NCI-H2196 treated with DMSO at 0.1 percent for 48 hours (cell line): ENCODE results near the gene MKNK1.
A peak's percentile ranks its signal among the peaks of the same experiment; 100 is the strongest.

ENCODE experiments used
- DNase-seq: peaks from one replicate; lab custom pipeline; 2025; ENCODE audit not compliant: unreplicated experiment; lab: John Stamatoyannopoulos, UW

MKNK1 gene

GRCh38 chr1:46619656-46620258 is 15.7 kb upstream of the MKNK1 start:
- DNase-seq, result no peak

DNA sequence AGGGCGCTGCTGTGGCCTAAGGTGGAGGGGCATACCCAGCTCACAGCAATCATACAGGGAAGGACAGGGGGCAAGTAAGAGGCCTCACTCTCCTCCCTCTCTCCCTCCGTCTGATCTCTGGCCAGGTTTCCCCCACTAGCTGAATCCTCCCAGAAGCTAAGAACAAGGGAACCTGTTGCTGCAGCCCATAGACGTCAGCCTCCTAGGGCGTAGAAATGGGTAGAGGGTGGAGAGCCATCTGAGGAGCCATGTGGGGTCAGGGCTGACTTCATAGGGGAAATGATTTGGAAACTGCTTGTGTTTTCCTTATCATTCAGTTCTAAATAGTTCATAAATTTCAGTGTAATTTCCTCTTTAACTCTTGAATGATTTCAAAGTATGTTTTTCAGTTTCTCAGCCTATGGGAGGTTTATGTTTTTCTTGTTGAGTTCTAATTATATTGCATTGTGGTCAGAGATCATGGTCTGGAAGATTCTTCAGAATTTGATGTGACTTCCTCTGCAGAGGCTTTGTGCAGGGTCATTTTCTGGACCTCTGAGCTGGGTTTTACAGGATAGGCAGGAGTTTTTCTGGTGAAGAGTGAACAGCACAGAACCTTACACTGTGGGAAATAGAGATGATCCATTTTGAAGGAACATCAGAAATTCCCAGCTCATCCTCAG is 14.8 kb upstream of the MKNK1 start:
- no peak for DNase-seq

DNA sequence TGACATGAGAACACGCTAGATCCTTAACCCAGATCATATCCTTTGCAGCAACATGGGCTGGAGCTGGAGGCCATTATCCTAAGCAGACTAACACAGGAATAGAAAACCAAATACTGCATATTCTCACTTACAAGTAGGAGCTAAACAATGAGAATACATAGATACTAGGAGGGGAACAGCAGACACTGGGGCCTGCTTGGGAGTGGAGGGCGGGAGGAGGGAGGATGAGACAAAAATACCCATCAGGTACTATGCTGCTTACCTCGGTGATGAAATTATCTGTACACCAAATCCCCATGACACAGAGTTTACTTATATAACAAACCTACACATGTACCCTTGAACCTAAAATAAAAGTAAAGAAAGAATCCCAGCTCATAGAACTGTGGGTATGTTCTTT is 13.8 kb upstream of the MKNK1 start:
- DNase-seq, result no peak

DNA sequence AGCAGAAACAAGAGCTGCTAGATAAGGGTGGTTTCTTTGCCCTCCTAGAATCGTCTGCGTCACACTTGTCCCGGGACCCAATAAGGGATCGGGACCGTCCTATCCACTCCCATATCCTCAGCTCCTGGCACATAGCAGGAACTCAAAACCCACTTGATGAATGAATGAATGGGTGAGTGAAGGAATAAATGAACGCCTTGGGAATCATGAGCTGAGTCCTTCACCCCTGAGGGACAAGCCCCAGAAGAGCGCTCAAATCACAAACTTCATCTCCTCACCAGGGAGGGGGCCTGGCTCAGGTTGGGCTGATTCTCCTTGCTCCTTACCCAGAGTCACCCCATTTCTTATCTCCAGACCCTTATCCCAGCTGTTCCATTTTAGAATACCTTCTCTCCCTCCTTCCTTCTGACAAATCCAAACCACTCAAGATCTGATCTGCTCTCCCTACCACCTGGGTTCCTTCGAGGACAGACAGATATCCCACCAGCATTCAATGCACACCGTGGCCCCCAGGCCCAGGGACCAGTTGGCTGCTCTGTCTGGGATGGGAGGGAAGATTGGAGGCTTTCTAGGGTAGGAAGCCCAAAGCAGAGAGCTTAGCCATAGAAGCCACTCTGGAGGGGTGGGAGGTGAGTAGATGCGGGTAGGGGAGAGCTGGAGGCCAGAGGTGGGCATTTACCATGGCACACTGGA is 13.2 kb upstream of the MKNK1 start:
- no peak for DNase-seq

GRCh38 chr1:46616277-46617107 is 12.4 kb upstream of the MKNK1 start, which contains the start of gene MOB3C:
TSS of gene MOB3C (minus strand) at chr1:46616811. CDS start at chr1:46613321, 3,490 bp downstream.
- peak; percentile 15 for DNase-seq

DNA sequence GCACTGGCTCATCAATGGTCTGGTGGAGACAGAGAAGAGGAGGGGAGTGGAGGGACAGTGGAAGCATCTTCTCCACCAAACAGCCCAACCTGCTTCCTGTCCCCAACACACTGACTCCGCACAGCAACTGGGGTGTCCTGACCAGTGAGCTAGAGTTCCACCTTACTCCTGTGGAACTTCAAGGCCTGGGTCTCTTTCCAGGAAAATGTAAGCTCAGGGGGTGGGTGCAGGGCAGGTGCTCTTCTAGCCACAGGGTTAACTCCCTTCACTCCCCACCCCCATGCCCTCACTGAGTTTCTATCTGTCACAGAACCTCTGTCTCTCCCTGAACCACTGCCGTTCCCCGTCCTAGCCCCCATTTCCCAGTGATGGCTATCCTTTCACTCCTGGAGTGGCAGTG is 11.7 kb upstream of the MKNK1 start:
- DNase-seq, result no peak

DNA sequence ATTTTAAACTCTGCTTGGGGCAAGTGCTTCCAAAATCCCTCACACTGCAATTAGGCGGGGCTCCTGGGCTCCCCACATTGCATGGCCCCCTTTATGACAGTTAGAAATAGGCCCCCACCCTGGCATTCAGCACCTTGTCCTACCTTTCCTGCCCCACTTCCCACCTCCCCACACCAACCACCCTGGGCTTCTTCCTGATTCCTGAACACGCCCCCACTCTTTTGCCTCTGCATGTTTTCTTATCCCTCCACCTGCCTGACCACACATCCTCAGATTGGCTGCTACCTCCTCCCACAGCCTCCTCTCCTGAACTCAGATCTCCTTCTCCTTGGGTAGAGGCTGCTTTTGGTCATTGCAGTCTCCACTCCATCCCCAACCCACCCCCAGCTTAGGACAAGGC is 11.0 kb upstream of the MKNK1 start:
- DNase-seq, result no peak

DNA sequence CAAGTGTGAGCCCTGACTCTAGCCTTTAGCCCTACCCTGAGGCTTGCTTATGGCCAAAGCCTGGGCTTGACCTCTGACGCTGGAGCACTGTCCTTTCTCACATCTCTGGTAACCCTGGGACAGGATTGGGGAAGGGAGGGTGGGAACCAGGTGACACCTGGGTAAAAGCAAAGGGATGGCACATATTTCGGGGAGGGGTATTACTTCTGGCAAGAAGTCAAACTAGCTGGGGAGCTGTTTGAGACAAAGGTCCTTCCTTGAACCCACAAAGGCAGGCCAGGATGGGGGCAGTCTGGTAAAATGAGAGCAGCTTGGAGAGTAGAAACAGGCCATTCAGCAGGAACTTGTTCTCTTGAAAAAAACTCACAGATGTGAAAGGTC is 10.5 kb upstream of the MKNK1 start:
- no peak for DNase-seq

DNA sequence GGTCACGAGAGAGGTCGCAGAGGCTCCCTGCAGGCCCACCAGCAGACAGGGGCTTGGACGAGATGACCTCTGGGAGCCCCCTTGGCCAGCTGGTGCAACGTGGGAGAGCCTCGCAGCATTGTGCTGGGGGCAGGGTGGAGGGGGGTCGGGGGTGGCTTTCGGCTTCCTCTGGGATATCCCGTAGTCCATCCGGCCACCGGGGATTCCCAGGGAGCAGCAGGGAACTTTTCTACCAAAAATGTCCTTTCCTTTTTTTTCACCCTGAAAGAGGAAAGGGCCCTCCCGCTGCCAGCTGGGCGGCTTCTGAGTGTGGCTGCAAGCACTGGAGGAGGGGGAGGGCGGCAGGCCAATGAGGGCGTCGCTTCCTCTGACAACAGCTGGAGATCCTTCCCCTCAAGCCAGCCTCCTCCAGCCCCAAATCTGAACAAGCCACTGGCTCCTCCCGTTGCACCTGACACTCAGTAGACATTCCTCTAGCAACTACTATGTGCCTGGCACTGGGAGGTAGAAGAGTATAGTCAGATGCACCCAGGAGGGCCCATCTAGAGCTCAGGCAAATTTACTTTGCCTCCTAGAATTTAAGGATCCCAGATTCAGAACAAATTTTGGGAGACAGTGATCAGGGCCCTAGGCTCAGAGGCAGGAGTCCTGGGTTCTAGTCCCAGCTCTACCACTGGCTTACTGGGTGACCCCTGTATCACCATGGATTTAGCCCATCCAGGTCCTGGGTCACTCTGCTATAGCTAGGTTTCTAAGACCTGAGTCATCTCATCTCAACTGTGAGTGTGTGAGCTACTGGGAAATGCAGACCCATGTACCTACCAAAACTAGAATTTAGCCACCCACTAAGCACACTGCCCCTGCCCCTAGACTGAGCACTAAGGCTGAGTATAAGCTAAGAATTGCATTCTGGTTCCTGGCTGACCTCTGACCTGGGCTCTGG is 9.9 kb upstream of the MKNK1 start:
- DNase-seq, result peak; percentile 20

DNA sequence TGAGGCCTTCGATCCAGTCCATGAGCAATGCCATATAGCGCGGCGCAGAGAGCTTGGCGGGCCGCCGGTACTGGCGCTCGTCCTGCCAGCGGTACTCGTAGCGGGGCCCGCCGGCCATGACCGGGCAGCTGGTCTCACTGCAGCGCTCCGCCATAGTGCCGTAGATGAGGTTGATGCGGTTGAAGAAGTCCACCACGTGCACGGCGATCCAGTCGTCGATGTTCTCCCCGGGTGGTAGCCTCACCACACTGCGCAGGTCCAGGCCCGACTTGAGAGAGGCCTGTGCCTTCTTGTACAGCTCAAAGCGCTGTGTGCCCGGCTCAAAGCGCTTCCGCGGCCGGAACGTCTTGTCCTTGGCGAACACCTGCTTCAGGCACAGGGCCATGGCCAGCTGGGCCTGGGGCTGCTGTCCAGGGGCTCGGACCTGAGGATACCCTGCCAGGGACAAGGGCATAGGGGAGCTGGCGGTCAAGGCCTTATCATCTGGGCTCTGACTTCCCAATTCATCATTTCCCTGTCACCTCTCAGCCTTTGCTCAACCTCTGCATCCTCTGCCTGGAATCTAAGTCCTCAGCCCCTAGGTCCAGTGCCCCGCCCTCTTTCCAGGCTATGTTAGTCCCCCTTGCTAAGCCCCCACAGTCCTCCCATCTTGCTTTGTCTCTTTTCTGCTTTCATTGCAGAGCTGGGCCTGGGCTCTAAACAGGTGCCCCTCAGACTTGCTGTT is 9.0 kb upstream of the MKNK1 start:
- no peak for DNase-seq

GRCh38 chr1:46611691-46612221 is 7.7 kb upstream of the MKNK1 start:
- no peak for DNase-seq

- DNase-seq, result no peak
These were observed 3.5 kb upstream of the MKNK1 start for GRCh38 chr1:46607345-46608130.

DNA sequence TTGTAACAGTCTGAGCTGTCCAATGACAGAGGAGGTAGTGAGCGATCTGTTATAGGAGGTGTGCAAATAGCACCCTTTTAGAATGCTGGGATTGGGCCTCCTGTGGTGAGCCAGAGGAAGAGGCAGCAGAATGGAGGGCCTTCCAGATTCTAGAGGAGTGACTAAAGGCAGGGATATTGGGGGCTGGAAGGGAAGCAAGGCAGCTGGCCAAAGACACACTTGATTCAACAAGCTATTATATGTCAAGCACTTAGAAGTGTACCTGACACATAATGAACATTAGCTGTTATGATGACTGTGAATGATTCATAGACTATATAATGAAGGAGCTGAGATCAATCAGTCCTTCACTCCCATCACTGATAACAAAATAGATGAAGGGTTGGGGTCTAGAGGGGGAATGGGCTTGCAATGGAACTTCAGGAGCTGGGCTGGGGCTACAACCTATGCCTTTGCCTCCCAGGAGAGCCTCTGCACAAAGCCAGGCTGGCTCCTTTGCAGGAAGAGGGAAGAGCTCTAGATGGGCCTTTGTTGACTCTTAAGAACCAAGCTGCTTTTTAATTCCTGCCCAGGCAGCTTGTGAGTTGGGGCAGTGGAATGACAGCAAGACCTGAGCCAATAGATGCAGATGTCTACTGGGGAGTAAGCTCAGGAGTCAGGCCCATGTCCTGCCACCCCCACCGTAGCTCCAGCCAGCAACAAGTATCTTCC is 2.3 kb upstream of the MKNK1 start:
- DNase-seq, result peak; percentile 38

GRCh38 chr1:46605232-46605631 is 1.2 kb upstream of the MKNK1 start:
- DNase-seq, result no peak

DNA sequence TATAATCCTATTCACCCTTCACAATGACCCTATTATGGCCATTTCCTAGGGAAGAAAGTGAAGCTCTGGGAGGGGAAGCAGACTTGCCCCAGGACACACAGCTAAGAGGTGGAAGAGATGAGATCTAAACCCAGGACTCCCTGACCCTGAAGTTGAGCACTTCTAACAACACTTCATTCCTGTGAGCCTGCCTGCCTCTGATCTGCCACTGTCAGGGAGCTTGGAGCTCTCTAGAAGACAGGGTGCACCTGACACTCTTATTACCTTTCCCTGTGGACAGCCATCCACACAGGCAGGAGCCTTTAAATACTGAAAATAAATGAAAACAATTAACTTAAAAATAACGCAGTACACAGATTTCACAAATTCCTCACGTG is 599 bp downstream of the MKNK1 start:
- no peak for DNase-seq

GRCh38 chr1:46601257-46602007 is 2.6 kb downstream of the MKNK1 start:
- no peak for DNase-seq
